Activated gamma-delta T cell (primary cell): ENCODE data around the gene NUFIP1.
A peak's percentile ranks its signal among the peaks of the same experiment; 100 is the strongest.
"Not testable (repeated sequence)": the region's sequence is repeated elsewhere in the genome, so short reads cannot be mapped to it uniquely, and the experiment has no call there.

Experiments used
- DNase-seq: peaks from one replicate; lab custom pipeline; 2025; lab: John Stamatoyannopoulos, UW
- total RNA-seq, 2 donors: gene quantifications; one replicate each; lab custom pipeline; 2026; lab: John Stamatoyannopoulos, UW

NUFIP1 gene
- 9.1 to 12.1 reads per million in 2 donors for total RNA-seq

- DNase-seq, result peak; percentile 38
Observed at GRCh38 chr13:44989071-44989889, at the start of gene NUFIP1, which contains the start of gene GPALPP1. Gene NUFIP1, minus strand, starts transcription at chr13:44989471. Its CDS starts 35 bp downstream, at chr13:44989436. Gene GPALPP1, plus strand, starts transcription at chr13:44989538. Its CDS starts 117 bp downstream, at chr13:44989655.

DNA sequence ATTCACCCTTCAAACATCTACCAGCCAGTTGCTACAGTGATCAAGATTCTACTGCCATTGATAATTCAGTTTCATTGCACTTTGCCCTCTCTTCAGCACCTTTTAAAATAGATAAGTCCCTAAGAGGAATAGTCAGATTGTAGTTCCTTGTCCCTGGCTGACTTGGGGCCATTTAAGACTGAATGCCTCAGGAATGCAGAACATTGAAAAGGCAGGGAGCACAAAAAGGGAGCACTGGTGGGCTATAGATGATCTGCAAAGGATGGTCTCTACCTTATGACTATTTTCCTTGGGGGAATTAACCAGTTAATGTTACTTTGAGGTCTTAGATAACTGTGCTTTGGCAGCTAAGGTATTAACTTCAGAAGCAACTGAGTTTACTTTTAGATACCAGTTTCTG is 46.9 kb upstream of the NUFIP1 start:
- DNase-seq, result no peak

- no peak for DNase-seq
Observed at GRCh38 chr13:45034342-45034741, 45.1 kb upstream of the NUFIP1 start.

- no peak for DNase-seq
Observed at GRCh38 chr13:45024847-45025246, 35.6 kb upstream of the NUFIP1 start.

DNA sequence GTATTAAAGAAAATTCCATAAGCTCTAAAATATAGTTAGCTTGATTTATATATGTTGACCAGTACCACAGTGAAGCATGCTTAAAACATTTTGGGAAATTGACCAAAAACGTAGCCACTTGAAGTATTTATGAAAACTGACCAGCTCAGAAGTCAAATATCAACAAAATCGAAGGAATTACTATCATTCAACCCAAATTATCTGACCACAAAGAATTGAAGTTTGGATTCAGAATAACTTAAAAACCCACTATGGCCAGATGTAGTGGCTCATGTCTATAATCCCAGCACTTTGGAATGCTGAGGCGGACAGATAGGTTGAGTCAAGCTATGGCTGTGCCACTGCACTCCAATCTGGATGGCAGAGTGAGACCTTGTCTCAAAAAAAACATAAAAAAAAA is 32.0 kb upstream of the NUFIP1 start:
- DNase-seq, result no peak

- DNase-seq, result not testable (repeated sequence)
Observed at GRCh38 chr13:45019981-45020380, 30.7 kb upstream of the NUFIP1 start.

- no peak for DNase-seq
Observed at GRCh38 chr13:45016792-45017425, 27.6 kb upstream of the NUFIP1 start.

- no peak for DNase-seq
Observed at GRCh38 chr13:45015300-45015699, 26.0 kb upstream of the NUFIP1 start.

GRCh38 chr13:45011198-45011597 is 21.9 kb upstream of the NUFIP1 start:
- no peak for DNase-seq

- DNase-seq, result no peak
Observed at GRCh38 chr13:45007823-45008222, 18.6 kb upstream of the NUFIP1 start.

GRCh38 chr13:45007225-45007624 is 18.0 kb upstream of the NUFIP1 start:
- no peak for DNase-seq

DNA sequence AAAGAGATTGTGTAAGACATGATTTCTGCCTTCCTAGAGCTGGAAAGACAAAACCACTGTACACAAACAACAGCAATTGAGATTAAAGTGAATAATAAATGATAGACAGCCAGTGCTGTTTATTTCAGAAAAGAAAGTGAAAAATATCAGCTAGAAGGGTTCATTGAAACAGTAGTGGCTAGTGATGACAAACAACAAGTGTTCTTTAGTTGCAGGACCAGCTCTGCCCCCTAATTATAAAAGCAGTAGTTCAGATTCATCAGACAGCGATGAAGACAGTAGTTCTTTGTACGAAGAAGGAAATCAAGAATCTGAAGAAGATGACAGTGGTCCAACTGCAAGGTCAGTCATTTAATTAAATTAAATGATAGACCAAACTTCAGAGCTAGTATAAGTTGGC is 14.8 kb upstream of the NUFIP1 start:
- DNase-seq, result no peak

- no peak for DNase-seq
Observed at GRCh38 chr13:45003417-45003816, 14.1 kb upstream of the NUFIP1 start.

- no peak for DNase-seq
Observed at GRCh38 chr13:44989941-44990340, 670 bp upstream of the NUFIP1 start.

DNA sequence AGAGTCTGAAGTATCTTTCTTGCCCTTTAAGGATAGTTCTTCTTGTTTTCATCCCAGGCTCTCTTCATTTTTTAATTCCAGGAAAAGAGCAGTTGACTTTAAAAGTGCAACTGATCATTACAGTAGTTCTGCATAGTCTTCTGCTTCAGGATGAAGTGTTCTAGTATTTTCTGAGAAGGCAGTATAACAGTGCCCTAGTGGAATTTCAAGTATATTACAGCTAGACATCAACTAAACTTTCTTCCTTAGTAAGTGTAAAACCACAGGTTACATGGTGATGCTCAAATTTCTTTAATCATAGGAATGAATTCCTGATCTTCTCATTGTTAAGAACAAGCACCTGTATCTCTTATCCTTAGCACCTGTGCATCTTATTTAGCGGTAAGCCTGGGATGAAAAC is 10.9 kb downstream of the NUFIP1 start:
- DNase-seq, result no peak

GRCh38 chr13:44976949-44977583 is 12.2 kb downstream of the NUFIP1 start:
- no peak for DNase-seq

DNA sequence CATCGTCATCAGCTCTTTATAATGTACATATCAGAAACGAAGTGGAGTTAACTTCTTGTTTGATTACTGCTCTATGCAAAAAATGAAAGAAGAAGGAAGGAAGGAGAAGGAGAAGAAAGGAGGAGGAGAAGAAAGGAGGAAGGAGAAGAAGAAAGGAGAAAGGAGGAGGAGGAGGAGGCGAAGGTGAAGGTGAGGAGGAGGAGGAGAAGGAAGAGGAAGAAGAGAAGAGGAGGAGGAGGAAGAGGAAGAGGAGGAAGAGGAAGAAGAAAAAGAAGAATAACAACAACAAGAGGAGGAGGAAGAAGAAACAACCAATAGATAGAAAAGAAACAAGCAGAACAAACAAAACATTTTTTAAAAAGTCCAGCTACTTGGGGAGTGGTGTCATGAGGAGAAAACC is 13.1 kb downstream of the NUFIP1 start:
- DNase-seq, result no peak

DNA sequence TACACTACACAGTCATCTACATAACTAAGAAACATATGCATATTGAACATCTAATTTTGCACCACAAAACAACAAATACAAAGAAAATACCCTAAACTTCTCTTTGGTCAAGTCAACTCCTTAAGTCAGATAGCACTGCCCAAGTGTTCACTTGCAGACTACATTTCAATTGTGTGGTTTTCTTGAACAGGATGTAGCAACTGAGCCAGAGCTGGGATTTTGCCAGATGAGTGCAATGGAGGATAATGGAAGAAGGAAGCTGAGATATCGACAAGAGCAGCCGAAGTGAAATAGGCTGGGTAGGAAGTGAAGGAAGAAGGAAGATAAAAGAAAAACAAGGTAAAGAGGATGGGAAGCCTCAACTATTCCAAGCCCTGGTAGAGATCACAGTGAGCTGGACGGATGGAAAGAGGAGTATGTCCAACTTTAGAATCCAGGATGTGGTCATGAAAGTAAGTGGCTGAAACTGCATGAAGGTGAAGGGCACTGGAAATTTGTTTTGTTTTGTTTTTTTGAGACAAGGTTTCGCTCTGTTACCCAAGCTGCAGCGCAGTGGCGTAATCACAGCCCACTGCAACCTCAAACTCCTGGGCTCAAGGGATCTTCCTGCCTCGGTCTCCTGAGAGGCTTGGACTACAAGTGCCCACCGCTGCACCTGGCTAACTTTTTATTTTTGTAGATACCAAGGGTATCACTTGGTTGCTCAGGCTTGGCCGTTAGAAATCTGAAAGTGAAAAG is 15.0 kb downstream of the NUFIP1 start:
- no peak for DNase-seq

- DNase-seq, result no peak
Observed at GRCh38 chr13:44972956-44973581, 16.2 kb downstream of the NUFIP1 start.

DNA sequence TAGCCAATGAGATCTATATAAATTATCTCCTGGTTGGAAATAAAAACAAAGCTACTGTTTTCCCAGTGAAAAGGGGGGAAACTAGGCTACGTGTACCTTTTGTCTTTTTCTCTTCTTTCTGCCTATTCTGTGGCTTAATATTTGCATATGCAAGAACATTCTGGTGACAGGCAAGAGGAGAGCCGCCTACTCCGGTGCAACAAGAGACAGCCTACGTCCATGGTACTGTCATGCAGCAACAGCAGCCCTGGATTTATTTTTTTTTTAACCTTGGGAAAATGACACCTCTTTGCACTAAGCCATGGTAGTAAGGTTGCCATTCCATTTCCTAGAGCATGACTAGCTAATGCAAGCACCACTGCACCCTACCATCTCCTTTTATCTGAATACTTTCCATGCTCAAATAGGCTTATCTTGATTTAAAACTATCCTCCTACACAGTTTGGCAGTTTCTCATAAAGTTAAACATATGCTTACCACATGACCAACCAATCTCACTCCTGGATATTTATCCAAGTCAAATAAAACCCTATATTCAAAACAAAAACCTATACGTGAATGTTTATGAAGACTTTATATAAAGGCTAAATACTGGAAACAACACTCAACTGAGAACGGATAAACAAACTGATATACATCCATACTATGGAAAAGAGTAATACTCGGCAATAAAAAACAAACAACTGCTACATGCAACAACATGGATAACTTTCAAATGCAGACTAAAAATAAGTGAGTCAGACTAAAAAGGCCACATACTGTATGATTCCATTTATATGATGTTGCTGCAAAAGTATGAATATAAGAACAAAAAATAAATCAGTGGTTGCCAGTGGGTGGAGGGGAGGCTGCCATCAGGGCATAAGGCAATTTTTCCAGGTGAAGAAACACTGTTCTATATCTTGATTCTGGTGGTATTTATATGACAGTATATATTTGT is 17.3 kb downstream of the NUFIP1 start:
- DNase-seq, result no peak
